Hematopoietic multipotent progenitor cell treated with erythropoietin and hydrocortisone succinate and interleukin-3 and kit ligand, for 15 days (in vitro differentiated cells): ENCODE data around the gene GALNTL6.

Experiments
- DNase-seq: peaks from one replicate; pipeline ENCODE4 v3.0.0-alpha.2; 2015; ENCODE audit warnings: low spot score

The GALNTL6 gene

DNA sequence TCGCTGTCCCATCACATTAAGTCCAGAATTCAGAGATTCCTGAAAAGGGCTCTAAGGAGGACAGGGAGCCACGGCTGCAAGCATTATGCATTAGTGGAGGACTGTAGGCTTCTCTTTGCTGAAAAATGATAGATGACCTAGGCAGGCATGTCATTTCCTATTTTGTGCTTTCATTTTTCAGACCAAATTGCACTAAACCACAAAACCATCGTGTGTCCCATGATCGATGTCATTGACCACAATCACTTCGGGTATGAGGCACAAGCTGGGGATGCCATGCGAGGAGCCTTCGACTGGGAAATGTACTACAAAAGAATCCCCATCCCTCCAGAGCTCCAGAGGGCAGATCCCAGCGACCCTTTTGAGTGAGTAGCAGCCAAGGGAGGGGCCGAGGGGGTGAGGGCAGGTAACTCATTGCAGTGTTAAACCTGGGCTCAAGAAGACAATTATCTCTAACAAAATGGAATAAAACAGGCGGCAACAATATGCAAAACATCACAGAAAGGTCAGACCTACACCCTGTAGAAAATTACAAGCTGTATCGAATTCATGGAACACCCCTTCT, 1000.2 kb downstream of the GALNTL6 start:
- DNase-seq = no peak

DNA sequence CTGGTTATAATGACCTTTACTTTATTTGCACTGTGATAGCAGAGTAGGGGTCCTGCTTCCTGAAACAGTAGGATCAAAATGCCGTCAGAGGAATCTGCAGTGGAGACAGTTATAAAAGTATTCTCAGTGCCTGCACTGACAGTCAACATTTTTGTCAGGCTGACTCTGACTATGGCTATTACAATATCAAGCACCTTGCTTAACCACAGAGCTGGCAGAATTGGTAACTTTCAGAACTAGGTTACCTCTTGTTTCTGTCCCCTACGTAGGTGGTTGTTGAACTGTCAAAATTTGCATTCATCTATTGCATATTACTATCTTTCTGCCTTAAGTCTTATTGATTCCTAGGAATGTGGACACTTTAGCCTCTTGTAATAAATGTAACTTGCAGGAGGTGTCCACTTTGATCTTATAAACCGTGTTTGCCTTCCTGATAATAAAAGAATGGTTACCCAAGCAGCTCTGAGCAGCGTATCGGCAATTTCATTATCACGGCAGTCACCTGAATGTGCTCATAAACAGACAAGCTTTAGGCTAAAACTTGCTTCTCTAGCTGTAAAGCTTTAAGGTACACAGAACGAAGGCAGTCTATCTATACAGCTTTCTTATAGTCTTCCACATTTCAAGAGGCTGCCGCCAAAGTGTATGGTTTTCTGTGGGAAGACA, 1002.4 kb downstream of the GALNTL6 start:
- DNase-seq = no peak

DNA sequence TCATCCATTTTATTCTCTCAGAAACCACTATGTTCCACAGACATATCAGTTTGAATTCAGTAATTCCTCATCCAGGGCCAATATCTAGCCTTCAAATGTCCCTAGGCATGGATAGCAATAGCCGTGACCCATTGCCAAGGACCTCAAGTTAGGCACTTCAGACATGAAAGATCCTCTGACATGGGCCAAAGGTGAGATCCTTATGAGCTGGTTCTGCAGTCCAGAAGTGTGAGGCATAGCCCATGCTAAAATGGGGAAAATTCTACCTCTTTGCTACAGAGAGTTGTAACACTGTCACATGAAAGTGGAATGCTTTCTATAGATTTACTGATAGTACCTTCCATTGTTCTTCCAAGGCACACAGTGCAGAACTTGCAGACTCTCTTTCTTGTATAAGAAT, 1005.7 kb downstream of the GALNTL6 start:
- no peak for DNase-seq

DNA sequence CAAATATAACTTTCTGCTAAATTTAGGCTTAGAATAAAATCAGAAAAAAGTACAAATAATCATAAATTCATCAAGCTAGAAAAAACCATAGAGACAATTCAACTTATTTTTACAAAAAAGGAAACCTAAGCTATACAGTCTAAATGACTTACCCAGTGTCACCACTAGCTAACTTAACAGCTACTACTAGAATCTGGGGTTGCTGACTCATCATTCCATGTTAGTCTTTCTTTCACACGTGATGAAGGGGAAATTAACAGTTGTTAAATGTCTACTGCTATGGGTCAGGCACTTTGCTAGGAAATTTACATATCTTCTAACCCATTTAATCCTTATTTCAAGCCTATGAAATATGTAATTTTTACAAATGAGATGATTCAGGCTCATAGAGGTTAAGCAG, 1006.1 kb downstream of the GALNTL6 start:
- no peak for DNase-seq

DNA sequence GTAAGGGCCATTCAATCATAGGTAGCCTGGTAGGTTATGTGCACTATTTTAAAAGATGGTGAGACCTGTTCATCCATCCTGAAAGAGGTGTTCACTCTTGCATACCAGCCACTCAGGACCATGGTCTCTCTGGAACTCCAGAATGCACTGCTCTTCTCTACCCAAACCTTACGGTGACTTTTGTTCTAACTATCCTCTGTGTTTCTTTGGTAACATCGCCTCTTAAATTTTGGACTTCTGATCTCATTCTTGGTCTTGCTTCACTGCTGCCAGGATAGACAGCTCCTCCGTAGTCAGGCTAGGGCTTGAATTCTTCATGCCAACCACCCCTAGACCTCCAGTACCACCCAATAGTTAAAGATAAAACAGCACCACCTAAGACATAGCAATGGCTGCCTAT, 1009.1 kb downstream of the GALNTL6 start:
- DNase-seq = no peak

DNA sequence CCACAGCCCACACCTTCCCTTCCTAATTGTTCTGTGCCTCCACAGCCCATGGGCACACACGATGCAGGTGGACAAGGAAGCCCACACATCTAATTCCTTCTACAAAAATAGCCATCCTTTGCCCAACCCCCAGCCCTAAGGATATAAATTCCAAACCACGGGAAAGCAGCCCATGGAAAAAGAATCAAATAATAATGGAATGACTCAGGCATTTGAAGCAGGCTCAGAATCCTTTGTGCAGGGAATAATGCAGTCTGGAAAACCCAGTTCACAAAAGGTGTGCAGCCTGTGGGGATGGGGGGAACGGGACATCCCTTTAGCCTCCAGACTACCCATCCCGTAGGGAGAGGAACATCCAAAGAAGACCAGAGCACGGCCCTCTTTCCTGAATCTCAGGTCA, 1013.1 kb downstream of the GALNTL6 start:
- DNase-seq = no peak

DNA sequence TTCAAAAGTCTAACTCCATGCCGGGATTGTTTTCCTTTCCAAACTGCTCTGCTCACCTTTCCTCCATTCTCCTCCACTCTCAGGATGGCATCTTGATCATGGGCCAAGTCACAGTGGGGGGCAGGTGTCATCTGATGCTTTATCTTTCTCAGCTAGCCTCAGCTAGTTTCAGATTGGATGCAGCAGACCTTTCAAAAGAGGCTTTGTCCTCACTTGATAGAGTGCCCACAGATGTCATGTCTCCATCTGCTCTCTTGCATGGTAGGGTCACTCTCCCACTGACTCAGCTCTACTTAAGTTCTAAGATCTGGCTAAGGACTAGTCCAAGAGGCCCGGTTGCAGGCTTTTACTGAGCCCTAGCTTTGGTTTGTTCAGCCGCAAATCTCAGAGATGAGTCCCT, 1013.7 kb downstream of the GALNTL6 start:
- no peak for DNase-seq

DNA sequence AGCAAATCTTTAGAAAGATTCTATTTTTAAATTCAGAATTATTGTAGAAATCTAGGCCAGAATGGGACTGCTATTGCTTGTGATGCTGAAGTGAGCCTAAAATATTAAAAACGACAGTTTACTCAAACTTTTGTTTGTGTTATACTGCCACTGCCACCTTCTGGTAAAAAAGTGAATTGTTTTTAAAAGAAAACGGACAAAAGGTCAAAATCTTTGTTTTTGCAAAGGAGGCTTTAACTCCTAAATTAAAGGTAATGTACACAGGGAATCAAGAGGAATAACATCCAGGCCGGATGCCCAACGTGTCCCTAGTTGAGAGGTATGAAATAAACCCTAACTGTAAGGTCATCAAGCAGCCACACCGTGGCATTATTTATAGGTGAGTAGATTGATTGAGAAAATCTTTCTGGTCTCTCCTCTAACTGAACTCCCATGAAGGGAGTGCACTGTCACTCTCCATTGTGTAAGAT, 1017.1 kb downstream of the GALNTL6 start:
- peak; percentile 45 for DNase-seq

DNA sequence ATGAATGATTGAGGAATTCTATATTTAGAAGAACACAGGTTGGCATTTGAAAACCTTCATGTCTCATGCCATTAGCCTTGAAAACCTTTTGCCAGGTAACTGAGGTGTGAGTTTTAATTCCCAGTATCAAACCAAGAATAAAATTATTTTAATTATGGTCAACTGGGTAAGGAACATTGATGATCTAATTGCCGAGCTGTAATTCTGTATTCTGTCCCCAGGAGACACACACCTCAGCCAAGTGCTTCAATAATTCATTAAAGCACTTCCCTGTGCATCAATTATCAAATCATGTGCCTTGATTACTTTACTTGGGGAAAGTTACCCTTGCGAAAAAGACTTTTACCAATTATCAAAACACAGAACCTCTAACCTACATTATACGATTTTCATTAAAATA, 1023.5 kb downstream of the GALNTL6 start:
- DNase-seq = no peak

DNA sequence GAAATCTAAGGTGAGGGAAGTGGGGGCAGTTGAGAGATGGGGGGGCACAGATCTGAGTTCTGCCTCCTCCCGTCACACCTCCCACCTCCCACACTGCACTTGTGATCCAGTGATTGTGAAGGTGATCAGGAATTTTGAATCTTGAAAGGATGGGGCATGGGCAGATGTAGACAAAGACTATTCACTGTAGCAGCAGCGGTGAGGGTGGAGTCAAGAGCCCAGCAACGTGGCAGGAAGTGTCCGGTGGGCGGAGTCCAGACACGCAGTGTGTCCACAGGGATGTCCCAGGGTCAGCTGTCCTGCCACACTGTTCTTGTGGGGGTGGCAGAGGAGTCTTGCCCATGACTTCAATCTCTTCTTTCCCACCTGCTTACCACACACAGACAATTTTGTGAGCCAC, 1024.9 kb downstream of the GALNTL6 start:
- DNase-seq = no peak

DNA sequence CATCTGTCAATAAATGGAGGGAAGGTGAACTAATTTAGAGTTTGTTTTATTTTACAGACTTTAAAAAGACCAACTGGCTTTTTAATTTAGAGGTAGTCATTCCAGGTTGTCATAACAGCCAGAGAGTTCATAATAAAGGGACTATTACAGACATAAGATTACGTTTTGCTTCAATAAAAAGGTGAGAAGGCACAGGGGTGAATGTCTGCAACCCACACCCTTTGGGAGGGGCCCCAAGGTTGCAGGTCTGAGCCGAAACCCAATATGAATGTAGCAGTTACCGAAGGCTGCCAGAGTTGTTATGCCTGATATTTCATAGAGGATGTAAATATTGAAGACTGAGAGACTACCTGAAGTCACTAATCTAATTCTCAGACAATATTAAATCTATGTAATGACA, 1025.7 kb downstream of the GALNTL6 start:
- no peak for DNase-seq

DNA sequence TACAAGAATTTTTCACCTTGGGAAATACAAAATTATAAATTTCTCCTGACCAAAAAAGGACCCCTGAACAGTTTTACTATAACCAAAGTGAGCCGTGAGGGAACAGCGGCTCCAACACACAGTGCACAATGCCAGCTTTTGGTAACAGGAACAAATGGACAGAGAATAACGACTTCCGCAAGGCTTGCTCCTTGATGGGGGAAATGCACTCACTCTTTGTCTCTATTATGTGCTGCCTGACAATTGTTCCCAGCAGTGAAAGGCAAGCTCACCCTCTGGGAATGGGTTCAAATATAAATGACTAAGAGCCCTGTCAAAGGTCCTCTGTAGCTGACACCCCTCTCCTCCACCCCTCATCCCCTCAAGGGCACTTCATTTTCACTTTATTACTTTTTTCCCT, 1029.6 kb downstream of the GALNTL6 start:
- no peak for DNase-seq

DNA sequence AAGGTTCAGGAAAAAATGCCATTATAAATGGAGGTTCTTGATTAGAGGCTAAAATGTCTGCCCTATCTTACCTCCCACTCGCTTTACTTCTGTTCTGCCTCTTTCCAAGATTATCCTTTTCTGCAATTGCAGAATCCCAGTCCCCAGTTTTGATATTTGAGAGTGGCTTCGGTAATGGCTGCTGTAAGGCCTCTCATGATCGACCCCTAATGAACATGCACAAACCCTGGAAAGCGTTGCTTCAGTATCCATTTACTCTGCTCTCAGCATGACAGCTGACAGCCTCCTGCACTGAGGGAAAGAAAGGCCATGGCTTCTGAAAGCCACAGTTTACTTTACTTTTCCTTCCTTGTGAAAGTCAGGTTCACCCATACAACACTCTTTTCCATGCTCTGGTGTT, 1030.0 kb downstream of the GALNTL6 start:
- no peak for DNase-seq

DNA sequence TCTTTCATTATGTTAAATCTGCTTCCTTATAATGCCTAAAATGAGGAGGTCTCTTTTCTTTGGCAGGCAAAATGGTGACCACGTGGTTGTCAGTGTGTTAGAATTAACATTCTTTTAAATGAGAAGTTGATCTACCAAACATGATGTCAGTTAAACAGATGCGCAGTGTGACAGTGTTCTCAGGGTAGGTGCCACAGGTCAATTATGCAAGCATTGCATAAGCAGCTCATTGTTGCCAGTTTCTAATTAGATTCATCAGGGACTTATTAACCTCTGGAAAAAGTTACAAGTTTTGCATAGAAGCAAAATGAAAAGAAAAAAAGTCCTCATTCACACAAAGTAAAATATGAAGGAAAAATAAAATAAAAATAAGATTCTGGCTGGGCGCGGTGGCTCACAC, 1031.4 kb downstream of the GALNTL6 start:
- no peak for DNase-seq

DNA sequence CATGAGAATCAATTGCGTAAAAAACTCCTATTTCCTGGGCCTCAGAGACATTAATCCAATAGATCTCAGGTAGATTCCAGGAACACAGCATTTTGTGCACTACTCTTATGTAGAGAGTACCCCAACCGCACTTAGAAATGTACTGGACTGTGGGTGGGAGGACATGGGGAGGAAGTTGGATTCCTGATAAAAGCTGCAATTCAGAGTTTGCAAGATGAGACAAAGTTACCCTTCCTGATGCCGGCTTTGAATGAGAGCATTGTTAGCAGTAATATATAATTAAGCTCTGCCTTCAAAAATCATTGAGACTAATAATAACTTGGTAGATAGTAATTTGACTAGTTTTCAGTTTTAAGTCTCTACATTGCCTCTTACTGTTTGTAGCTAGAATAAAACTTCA, 1032.1 kb downstream of the GALNTL6 start:
- no peak for DNase-seq

DNA sequence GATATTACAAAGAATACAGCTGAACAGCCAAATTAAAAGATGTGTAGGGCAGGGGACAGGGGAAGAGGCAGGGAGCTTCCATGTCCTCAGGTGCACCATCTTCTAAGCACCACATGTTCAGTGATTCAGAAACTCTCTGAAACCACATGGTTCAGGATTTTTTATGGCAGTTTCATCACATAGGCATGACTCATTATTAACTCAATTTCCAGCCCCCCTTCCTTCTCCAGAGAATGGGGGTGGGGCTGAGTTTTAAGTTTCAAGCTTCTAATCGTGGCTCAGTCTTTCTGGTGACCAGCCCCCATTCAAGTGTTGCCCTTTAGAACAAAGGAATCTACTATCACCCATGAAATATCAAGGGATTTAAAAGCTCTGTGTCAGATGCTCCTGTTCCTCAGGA, 1037.6 kb downstream of the GALNTL6 start:
- no peak for DNase-seq

DNA sequence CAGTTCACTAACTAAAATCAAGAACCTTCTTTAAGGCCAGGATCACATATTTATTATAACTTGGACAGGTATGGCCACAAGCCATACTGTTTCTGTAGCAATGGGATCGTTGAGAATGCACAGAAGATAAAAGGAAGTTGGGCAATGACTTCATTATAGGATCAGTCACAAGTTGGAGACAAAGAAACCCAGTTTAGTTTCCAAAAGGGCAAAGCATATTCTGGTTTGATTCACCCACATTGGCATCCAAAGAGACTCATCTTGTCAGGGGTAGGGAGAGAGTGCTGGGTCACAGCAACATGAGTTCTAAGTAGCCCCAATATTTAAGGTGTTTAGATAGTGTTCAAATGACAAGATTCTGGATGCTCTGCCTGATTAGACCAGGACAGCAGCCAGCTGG, 1038.3 kb downstream of the GALNTL6 start:
- no peak for DNase-seq

DNA sequence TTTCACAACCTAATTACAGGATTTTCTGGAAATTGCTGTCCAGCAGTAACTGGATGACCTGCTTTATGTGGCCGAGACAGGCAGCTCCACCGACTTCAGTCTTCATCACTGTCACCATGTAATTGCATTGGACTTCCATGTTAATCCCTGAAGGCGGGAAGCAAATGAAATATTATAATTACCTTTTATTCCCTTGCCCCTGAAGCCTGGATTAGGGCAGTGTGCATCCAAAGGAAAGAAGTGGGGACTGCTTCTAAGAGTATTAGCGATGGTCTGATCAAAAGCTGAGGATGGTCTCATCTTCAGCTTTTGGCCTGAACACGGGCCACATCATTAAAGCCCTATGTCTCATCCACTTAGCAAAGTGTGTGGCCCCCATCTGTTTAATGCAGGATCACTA, 1043.8 kb downstream of the GALNTL6 start:
- no peak for DNase-seq

DNA sequence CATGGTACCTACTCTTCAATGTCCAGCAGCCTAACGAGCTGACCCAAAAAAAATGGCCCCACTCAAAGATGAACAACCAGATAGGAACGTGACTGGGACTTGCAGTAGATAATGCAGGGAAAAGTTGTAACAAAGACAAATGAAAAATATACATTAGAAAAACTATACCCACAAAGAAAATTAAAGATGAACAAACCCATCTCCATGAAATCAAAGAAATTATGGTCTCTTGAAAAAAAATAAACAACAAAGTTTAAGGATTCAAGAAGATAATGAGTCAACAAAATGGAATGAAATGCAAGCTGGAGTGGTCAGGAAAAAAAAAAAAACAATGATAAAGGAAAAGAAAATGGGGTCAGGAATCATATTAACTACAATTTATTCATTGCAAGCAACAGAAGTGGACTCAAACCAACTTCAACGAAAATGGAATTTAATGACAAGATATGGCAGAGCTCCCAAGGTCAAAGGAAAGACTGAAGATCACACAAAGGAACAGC, 1045.6 kb downstream of the GALNTL6 start:
- DNase-seq = no peak

DNA sequence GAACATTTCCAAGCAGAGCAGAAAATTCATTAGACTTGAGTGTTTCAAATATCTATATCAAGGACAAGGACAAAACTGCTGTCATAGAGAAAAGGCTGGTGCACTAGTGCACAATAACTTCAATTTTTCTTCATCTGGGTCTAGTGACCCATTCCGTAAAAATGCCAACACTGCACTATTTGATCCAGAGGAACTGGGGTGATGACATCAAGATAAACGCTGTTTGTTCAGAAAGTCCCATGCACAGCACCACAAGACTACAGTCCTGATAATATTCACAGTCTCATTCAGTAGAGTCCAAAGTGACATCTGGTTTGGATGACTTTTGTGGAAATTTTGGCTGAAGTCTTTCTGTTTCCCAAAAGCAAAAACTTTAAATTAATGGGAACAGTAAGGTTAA, 1051.9 kb downstream of the GALNTL6 start:
- DNase-seq = no peak

DNA sequence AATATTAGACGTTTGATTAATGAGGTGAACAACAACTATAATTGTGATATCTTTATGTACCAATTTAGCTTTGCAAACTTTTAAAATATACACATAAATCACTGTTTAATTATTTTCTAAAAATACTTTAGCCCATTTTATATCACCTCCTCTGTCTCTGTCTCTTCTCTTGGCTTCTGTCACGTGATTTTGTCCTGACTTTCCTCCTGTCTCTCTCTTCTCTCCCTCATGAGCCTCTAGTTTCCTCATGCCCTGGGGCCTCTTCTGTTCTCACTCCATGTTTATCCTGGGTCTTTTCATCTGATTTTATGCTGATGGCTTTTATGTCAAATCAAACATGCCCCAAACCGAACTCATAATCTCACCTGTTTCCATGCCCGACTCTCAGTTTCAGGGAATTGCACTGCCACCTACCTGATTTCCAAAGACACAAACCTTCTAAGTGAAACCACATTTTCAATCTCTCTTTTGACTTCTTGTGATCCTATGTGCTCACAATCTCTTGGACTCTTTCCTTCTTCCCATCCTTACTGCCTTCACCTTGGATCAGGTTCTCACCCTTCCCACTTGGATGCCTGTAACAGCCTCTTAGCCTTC, 1052.4 kb downstream of the GALNTL6 start:
- DNase-seq = no peak

DNA sequence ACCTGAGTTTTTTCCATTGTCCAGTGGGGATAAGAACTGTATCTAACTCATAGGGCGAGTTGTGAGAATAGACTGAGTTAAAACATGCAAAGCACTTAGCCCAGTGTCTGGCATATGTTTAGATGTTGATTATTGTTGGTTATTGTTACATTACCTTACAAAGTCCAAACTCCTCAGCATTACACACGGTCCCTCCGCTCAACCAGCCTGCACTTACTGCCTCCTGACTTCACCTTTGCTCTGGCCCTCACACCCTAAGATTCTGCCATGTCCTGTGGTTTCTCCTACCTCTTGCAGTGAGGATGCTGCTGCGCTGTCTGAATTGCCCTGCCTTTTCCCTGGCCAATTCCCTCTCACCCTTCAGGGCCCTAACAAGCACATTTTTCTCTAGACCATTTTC, 1053.2 kb downstream of the GALNTL6 start:
- no peak for DNase-seq

DNA sequence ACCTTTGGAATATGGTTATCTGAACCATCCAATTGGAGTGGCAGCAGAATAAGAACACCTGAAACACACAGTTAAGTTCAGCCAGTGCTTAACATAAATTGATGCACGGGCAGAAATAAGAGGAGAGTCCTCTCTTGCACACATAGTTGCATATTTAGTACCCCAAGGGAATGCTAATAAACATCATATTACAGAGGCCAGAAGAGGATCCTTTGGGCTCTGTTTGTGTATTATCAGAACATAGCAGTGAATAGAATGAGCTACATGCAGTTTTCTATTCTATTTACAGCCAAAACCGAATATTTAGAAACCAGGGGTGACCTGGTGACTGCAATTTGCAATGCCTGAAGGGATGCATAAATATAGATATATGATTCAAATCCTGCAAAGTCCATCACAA, 1054.6 kb downstream of the GALNTL6 start:
- DNase-seq = no peak

DNA sequence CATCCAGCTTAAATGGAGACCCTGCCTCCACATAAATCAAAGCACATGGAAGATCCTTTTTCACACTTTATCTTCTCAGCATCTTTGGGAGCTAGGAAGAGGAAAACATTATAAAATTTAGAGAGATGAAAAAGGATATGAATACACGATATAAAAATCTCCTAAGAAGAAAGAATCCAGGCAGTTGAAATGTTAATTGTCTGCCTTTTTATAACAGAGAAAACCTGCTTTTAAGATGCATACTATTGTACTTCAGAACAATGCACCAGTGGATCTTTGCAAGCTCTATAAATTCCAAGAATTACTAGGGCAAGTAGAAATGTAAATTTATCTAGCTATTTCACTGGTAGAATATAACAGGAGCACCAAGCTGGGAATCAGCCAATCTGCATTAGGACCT, 1055.1 kb downstream of the GALNTL6 start:
- no peak for DNase-seq
